Measurements from ENCODE around the gene SASS6.

- no peak for TF ChIP-seq CTCF (IDR thresholded peaks at IDR 0.05)
- TF ChIP-seq POLR2A (IDR thresholded peaks at IDR 0.05) = no peak
These were observed 35.3 kb upstream of the SASS6 start for GRCh38 chr1:100168051-100168450.

All from lower leg skin (tissue), 3 donors.